Thyroid gland (tissue), 4 donors: ENCODE results near the gene RUSC2.

Experiments used
- POLR2A ChIP-seq, 2 donors: fragments of 450-650 bp; IDR thresholded peaks; one replicate each; pipeline ENCODE4 v1.6.1; 2017; ENCODE audit warnings: antibody characterized with exemption in 2 of 2, mild to moderate bottlenecking in 2 of 2, moderate library complexity in 1 of 2
- TF ChIP-seq, protein P1 (sequence below), 6 experiments: fragments of 200-600 bp in 3 of 6; fragments of 450-650 bp in 3 of 6; sonication (generic) in 3 of 6; IDR thresholded peaks; one replicate each; pipeline ENCODE4 v1.5.1; 2016 to 2019; ENCODE audit warnings: antibody characterized with exemption in 6 of 6, mild to moderate bottlenecking in 2 of 6, inconsistent platforms in 1 of 6, moderate library complexity in 1 of 6

GRCh38 chr9:35487081-35487480 lies 2.8 kb upstream of the RUSC2 start:
- TF ChIP-seq POLR2A (IDR thresholded peaks at IDR 0.05) = no peak
- TF ChIP-seq, protein P1, sequence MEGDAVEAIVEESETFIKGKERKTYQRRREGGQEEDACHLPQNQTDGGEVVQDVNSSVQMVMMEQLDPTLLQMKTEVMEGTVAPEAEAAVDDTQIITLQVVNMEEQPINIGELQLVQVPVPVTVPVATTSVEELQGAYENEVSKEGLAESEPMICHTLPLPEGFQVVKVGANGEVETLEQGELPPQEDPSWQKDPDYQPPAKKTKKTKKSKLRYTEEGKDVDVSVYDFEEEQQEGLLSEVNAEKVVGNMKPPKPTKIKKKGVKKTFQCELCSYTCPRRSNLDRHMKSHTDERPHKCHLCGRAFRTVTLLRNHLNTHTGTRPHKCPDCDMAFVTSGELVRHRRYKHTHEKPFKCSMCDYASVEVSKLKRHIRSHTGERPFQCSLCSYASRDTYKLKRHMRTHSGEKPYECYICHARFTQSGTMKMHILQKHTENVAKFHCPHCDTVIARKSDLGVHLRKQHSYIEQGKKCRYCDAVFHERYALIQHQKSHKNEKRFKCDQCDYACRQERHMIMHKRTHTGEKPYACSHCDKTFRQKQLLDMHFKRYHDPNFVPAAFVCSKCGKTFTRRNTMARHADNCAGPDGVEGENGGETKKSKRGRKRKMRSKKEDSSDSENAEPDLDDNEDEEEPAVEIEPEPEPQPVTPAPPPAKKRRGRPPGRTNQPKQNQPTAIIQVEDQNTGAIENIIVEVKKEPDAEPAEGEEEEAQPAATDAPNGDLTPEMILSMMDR (IDR thresholded peaks at IDR 0.05) = no peak
